Tibial artery (tissue), 4 donors: ENCODE data around the gene ZNF280C.
"Not testable (repeated sequence)": the region's sequence is repeated elsewhere in the genome, so short reads cannot be mapped to it uniquely, and the experiment has no call there.

Experiments
- DNase-seq, 2 donors: peaks; one replicate each; pipeline ENCODE4 v3.0.0-alpha.2; 2019
- H3K27ac ChIP-seq, 2 donors: fragments of 200-600 bp; sonication (generic) in 1 of 2; 1 replicate in 1 of 2; 2 replicates in 1 of 2; pipeline ENCODE4 v1.5.1; 2018 to 2019; ENCODE audit warnings: mild to moderate bottlenecking in 1 of 2
- H3K27me3 ChIP-seq, 2 donors: fragments of 200-600 bp; sonication (generic) in 1 of 2; one replicate each; pipeline versions ENCODE4 v1.5.1 to v1.6.0; 2016 to 2019
- H3K36me3 ChIP-seq, 3 donors: fragments of 200-600 bp; sonication (generic) in 2 of 3; one replicate each; pipeline ENCODE4 v1.5.1; 2016 to 2019; ENCODE audit warnings: mild to moderate bottlenecking in 2 of 3
- H3K4me1 ChIP-seq, 4 donors: fragments of 200-600 bp; sonication (generic) in 2 of 4; 1 replicate in 3 of 4; 2 replicates in 1 of 4; pipeline ENCODE4 v1.5.1; 2016 to 2019
- H3K4me3 ChIP-seq, 2 donors: fragments of 200-600 bp; sonication (generic) in 1 of 2; 1 replicate in 1 of 2; 2 replicates in 1 of 2; pipeline ENCODE4 v1.5.1; 2018 to 2019; ENCODE audit warnings: mild to moderate bottlenecking in 2 of 2
- H3K9me3 ChIP-seq, 3 donors: fragments of 200-600 bp; sonication (generic) in 1 of 3; one replicate each; pipeline ENCODE4 v1.5.1; 2016 to 2019
- intact Hi-C: fragments of 100-400 bp; cut with DNase I; formaldehyde crosslinking; loops from one replicate; pipeline ENCODE4 v1.15.0; 2023; ENCODE audit warnings: low total_unique reads
- TF ChIP-seq, protein P1 (sequence below), 2 experiments: fragments of 200-600 bp in 1 of 2; fragments of 450-650 bp in 1 of 2; IDR thresholded peaks; one replicate each; pipeline ENCODE4 v1.5.1; 2017 to 2019; ENCODE audit warnings: antibody characterized with exemption in 2 of 2, mild to moderate bottlenecking in 1 of 2, moderate library complexity in 1 of 2

ZNF280C gene

DNA sequence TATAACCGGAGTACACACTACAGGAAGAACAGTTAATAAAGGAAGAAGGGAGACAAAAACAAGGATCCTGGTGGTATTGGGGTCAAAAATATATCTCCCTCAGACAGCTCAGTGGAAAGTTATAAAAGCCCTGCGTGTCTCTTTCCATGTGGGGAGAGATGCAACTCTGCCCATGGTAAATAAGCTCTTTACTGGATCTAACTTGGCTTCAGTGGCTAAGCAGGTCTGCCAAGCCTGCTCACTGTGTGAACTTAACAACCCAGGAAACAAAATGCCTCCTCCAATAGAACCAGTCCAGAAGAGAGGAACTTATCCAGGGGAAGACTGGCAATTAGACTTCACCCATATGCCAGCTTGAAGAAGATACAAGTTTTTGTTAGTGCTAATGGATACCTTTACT, 17.0 kb upstream of the ZNF280C start:
- intact Hi-C loops, result no loop called here
- Histone ChIP-seq H3K27me3 (no peaks in the 10 kb centered on the region), H3K4me3 (no peak overlapping the region), H3K9me3 (no peaks in the 10 kb centered on the region), H3K36me3 (no peaks in the 10 kb centered on the region), H3K27ac (no peak overlapping the region), H3K4me1 (no peaks in the 10 kb centered on the region)
- DNase-seq, result no peak
- TF ChIP-seq, protein P1, sequence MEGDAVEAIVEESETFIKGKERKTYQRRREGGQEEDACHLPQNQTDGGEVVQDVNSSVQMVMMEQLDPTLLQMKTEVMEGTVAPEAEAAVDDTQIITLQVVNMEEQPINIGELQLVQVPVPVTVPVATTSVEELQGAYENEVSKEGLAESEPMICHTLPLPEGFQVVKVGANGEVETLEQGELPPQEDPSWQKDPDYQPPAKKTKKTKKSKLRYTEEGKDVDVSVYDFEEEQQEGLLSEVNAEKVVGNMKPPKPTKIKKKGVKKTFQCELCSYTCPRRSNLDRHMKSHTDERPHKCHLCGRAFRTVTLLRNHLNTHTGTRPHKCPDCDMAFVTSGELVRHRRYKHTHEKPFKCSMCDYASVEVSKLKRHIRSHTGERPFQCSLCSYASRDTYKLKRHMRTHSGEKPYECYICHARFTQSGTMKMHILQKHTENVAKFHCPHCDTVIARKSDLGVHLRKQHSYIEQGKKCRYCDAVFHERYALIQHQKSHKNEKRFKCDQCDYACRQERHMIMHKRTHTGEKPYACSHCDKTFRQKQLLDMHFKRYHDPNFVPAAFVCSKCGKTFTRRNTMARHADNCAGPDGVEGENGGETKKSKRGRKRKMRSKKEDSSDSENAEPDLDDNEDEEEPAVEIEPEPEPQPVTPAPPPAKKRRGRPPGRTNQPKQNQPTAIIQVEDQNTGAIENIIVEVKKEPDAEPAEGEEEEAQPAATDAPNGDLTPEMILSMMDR (IDR thresholded peaks at IDR 0.05), result no peak

DNA sequence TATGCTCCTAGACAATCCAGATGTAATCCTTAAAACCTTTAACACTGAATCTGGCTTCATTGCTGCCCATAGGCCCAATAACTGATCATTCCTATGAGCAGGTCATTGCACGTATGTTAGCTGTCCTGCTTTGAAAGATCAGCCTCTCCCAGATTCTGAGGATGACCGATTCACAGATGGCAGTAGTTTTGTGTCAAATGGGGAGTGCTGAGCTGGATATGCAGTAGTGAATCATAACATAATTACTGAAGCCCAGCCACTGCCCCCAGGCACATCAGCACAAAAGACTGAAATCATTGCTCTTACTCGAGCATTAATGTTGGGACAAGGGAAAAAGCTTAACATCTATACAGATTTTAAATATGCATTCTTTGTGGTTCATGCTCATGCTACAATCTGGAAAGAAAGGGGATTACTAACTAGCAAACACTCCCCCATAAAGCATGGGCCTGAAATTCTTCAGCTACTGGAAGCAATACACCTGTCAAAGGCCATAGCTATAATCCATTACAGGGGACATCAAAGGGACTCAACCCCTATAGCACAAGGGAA, 16.4 kb upstream of the ZNF280C start:
- no peak for DNase-seq
- intact Hi-C loops, result no loop called here
- Histone ChIP-seq H3K27ac (no peak overlapping the region), H3K9me3 (no peaks in the 10 kb centered on the region), H3K4me3 (no peak overlapping the region), H3K36me3 (no peaks in the 10 kb centered on the region), H3K4me1 (no peaks in the 10 kb centered on the region), H3K27me3 (no peaks in the 10 kb centered on the region)
- TF ChIP-seq, protein P1 (IDR thresholded peaks at IDR 0.05), result no peak

DNA sequence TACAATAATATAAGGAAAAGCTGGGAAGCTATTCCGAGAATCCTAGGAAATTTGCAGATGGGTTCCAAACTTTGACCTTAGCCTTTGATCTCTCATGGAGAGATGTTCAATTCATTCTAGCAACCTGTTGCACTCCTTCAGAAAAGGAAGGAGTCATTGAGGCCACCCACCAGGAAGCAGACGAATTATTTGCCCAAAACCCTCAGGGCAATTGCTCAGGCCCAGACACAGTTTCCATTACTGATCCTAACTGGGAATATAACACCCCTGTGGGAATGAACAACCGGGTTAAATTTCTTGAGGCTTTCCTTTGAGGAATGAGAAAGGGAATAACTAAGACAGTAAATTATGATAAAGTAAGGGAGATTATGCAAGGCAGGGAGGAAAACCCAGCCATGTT, 13.5 kb upstream of the ZNF280C start:
- TF ChIP-seq, protein P1 (IDR thresholded peaks at IDR 0.05), result no peak
- Histone ChIP-seq H3K27ac (no peak overlapping the region), H3K4me1 (no peaks in the 10 kb centered on the region)

DNA sequence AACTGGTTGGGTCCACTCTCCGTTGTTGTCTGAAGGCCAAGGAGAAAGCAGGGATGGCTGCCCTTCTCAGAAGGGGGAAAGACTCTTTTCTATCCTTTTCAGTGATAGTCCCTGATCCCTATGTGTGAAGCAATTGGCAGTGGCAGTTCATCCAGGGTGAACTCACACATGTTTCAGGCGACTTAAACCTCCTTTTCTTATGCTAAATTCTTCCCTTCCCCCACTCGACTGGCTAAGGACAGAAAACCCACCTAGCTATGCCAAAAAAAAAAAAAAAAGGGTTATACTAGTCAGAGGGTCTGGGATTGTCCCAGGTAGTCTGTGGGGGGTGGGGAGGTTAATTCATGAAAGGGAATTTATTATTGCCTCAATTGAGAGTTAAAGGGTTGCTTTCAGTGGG, 12.2 kb upstream of the ZNF280C start:
- no peaks in the 10 kb centered on the region for H3K9me3 ChIP-seq
- TF ChIP-seq, protein P1 (IDR thresholded peaks at IDR 0.05), result no peak
- H3K4me1 ChIP-seq, result no peaks in the 10 kb centered on the region
- intact Hi-C loops, result no loop called here
- H3K4me3 ChIP-seq, result no peak overlapping the region
- H3K27me3 ChIP-seq, result no peaks in the 10 kb centered on the region
- no peak overlapping the region for H3K27ac ChIP-seq
- no peak for DNase-seq
- H3K36me3 ChIP-seq, result no peaks in the 10 kb centered on the region

More for the DNA sequence above, 13.5 kb upstream of the ZNF280C start:
- H3K9me3 ChIP-seq, result no peaks in the 10 kb centered on the region
- intact Hi-C loops, result no loop called here
- H3K36me3 ChIP-seq, result no peaks in the 10 kb centered on the region
- H3K4me3 ChIP-seq, result no peak overlapping the region
- no peak for DNase-seq
- H3K27me3 ChIP-seq, result no peaks in the 10 kb centered on the region

DNA sequence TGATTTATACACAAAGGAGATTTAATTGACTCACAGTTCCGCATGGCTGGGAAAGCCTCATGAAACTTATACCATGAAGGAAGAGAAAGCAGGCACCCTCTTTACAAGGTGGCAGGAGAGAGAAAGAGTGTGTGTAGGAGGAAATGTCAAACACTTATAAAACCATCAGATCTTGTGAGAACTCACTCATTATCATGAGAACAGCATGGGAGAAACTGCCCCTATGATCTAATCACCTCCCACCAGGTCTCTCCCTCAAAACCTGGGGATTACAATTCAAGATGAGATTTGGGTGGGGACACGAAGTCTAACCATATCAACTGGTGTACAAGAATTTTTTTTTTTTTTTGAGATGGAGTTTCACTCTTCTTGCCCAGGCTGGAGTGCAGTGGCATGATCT, 3.6 kb upstream of the ZNF280C start:
- intact Hi-C loops, H3K4me1 ChIP-seq, H3K4me3 ChIP-seq, H3K36me3 ChIP-seq, H3K27me3 ChIP-seq, H3K27ac ChIP-seq, DNase-seq, H3K9me3 ChIP-seq: not testable (repeated sequence)

DNA sequence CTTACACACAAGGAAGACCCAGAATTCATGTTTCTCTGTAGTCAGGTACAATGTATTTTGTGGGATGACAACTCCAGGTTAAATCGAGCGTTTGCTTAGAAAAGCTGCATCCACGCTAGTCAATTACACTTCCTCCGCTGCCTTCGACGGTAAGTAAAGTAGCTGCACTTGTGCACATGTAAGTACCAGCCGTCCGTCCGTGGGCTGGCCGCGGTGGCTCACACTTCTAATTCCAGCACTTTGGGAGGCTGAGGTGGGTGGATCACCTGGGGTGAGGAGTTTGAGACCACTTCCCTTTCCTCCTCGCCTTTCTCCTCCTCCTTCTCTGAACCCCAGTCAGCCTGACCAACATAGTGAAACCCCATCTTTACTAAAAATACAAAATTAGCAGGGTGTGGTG, 692 bp upstream of the ZNF280C start:
- H3K27me3 ChIP-seq, intact Hi-C loops, H3K36me3 ChIP-seq, H3K9me3 ChIP-seq, H3K4me1 ChIP-seq, H3K27ac ChIP-seq, H3K4me3 ChIP-seq, DNase-seq: not testable (repeated sequence)

DNA sequence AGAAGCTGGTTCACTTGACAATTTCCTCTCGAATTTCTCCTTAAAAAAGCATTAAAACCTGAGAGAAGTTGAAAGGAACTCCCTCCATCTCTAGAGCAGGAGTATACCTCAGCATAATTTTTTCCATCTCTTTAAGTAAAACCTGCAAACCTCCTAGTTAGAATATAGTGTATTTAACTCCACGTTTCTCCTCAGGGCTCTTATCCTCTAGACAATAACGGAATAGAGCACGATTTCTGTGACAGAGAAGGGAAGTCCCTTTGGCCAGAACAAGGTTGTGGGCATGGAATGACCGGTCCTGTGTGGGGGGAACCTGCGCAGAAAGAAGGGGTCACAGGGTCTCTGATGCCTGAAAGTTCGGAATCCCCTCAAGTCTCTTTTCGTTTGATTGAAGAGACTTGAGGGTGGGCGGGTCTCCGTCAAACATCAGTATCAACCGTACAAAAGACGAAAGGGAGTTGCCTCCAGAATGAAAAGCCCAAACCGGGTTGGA, 697 bp downstream of the ZNF280C start:
- no peaks in the 10 kb centered on the region for H3K36me3 ChIP-seq
- no peaks in the 10 kb centered on the region for H3K4me1 ChIP-seq
- DNase-seq, result no peak
- H3K27ac ChIP-seq, result peak overlapping the region; percentile 81 to 86
- H3K27me3 ChIP-seq, result no peaks in the 10 kb centered on the region
- peak overlapping the region; percentile 72 to 76 for H3K4me3 ChIP-seq
- intact Hi-C loops, result no loop called here
- H3K9me3 ChIP-seq, result no peaks in the 10 kb centered on the region
- TF ChIP-seq, protein P1 (IDR thresholded peaks at IDR 0.05), result no peak
